ENCODE measurements around the gene DIAPH3. TPM values are rescaled to one million over a fixed set of nuclear protein-coding genes. Genes with fewer than 3 reads are reported as not detected.

DIAPH3 gene
- total RNA-seq, 2 experiments from 2014 or later, result 28.5 to 29.3 TPM

DNA sequence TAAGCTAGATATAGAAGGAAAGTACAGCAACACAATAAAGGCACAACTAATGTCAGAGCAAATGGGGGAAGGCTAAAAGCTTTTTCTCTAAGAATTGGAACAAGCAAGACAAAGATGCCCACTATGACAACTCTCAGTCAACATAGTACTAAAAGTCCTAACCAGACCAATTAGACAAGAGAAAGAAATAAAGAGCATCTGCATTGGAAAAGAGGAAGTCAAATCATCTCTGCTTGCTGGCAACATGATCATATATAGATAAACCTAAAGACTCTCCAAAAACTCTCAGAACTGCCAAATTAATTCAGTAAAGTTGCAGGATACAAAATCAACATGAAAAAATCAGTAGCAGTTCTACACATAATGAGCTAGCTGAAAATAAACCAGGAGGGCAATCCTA is 542.0 kb downstream of the DIAPH3 start:
- Mint-ChIP-seq H3K4me1 (no peaks in the 10 kb centered on the region), H3K27me3 (peaks cover 7% of the 10 kb centered on the region), H3K9me3 (ENCODE audit: low read depth) (peaks cover 13% of the 10 kb centered on the region), H3K27ac (no peak overlapping the region), H3K4me3 (no peak overlapping the region), H3K36me3 (ENCODE audit: low read depth) (no peaks in the 10 kb centered on the region)
- ChIA-PET CTCF (no interaction called here), POLR2A (no interaction called here)
- intact Hi-C loops (cut with DNase I, micrococcal nuclease), result no loop called here
- DNase-seq, result no peak
- ATAC-seq, result no peak

Other genes starting within 250 kb of the DIAPH3 start
- gene TDRD3, start 233.3 kb upstream of the DIAPH3 start, total RNA-seq, result 10 to 100 TPM; 15.8 to 16.4 TPM

Data from activated CD4-positive, alpha-beta T cell treated with anti-CD3 and anti-CD28 coated beads for 36 hours (primary cell).